Motor neuron (in vitro differentiated cells): ENCODE measurements around the gene NDUFS7. TPM values are rescaled to one million over a fixed set of nuclear protein-coding genes. Genes with fewer than 3 reads are reported as not detected.

Experiments used
- ATAC-seq, 8 experiments: fragments of 200-7000 bp; cut with Tn5 transposase; replicated peaks in 6 of 8; 2 replicates each; pipeline ENCODE4 v1.8.0; 2021; ENCODE audit warnings: mild to moderate bottlenecking in 8 of 8, moderate library complexity in 8 of 8
- H3K27ac ChIP-seq, 2 donors: fragments of 250-450 bp; sonication (Bioruptor Pico); 2 replicates each; pipeline ENCODE4 v1.9.0; 2021; ENCODE audit warnings: antibody characterized with exemption in 2 of 2, mild to moderate bottlenecking in 2 of 2, moderate library complexity in 1 of 2
- H3K4me1 ChIP-seq, 2 donors: fragments of 250-450 bp; sonication (Bioruptor Pico); replicated peaks in 1 of 2; 2 replicates each; pipeline ENCODE4 v1.6.1; 2021; ENCODE audit warnings: antibody characterized with exemption in 2 of 2, mild to moderate bottlenecking in 2 of 2, moderate library complexity in 1 of 2
- H3K4me3 ChIP-seq, 5 donors: fragments of 250-450 bp; sonication (Bioruptor Pico); 2 replicates each; pipeline ENCODE4 v1.9.0; 2021; ENCODE audit warnings: antibody characterized with exemption in 5 of 5, mild to moderate bottlenecking in 5 of 5, moderate library complexity in 4 of 5
- WGBS, 10 experiments: fragments of 450-650 bp; shearing (Covaris generic); methylation state at CpG; one replicate each; pipeline ENCODE4 v1.0.0; 2022; 5-methylcytosine and 5-hydroxymethylcytosine counted together
- in situ Hi-C, 9 experiments: fragments of 400-800 bp; cut with MboI; loops; one replicate each; pipeline ENCODE4 v1.15.0; 2021; ENCODE audit warnings: low sequenced_read_pairs in 9 of 9, low pct_unique_long_range_greater_than_20kb in 2 of 9; ENCODE audit not compliant: unreplicated experiment in 9 of 9
- total RNA-seq, 8 experiments: library from RNA; unstranded; fragments of 300-600 nt; gene quantifications; 2 replicates each; pipeline versions ENCODE4 v1.2.3 to v1.2.4, GENCODE V29; 2022

NDUFS7 gene
- total RNA-seq, 8 experiments from 2014 or later = 82.8 to 117 (median 89.1) TPM

DNA sequence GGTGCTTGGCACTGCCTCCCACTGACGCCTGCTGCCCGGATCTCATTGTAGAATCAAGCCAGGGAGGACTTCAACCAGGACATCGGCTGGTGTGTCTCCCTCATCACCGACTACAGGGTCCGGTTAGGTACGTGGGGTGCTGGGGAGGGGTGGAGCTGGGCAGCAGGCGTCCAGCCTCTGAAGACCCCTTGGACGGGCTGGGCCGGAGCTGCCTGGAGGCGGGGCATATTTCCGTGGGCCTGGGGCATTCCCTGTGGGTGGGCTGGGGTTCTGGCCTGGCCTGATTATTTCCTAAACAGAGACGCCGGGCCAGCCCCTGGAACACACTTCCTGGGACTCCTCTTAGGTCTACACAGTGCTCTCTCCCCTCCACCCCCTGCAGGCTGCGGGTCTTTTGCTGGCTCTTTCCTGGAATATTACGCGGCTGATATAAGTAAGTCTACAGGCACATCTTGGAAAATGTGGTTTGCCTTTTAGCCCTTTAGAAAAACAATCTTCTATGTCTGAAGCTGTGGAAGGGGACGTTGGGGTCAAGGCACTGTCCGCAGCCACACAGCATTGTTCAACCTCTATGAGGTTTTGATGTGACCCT, 14.4 kb upstream of the NDUFS7 start:
- no peak overlapping the region for H3K27ac ChIP-seq
- 85 to 100% (median 97%) methylated on average over 1 to 6 of the region's 18 CpGs; no CpG with 5 or more reads in 6 of the 10 experiments for WGBS, 10 experiments
- no peak for ATAC-seq
- in situ Hi-C loops = no loop called here
- no peak overlapping the region for H3K4me3 ChIP-seq
- H3K4me1 ChIP-seq = peaks cover 7 to 14% of the 10 kb centered on the region in 2 donors

DNA sequence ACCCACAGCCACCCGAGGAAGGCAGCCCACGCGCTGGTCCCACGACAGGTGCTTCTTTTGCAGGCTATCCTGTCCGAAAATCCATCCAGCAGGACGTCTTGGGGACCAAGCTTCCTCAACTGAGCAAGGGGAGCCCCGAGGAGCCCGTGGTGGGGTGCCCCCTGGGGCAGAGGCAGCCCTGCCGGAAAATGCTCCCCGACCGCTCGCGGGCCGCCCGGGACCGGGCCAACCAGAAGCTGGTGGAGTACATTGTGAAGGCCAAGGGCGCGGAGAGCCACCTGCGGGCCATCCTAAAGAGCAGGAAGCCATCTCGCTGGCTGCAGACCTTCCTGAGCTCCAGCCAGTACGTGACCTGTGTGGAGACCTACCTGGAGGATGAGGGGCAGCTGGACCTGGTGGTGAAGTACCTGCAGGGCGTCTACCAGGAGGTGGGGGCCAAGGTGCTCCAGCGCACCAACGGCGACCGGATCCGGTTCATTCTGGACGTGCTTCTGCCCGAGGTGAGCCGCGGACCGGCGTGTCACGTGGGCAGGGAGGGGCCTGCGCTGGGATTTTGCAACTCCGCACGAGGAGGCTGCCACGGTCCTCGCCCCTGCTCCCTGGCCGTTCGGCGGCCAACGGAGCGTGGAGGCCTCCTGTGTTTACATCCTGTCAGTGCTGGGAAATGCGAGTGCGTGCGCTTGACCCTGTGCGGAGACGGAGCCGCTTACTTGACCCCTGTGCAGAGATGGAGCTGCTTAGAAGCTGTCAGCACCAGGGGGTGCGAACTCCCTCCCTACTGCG, 12.9 kb upstream of the NDUFS7 start:
- peak in 2 of 8 experiments; percentile 15 to 19 for ATAC-seq
- Histone ChIP-seq H3K27ac (no peak overlapping the region), H3K4me3 (no peak overlapping the region), H3K4me1 (peaks cover 0 to 5% of the 10 kb centered on the region in 2 donors)
- in situ Hi-C loops = no loop called here
- WGBS, 10 experiments = 86 to 100% (median 96%) methylated on average over 1 to 8 of the region's 52 CpGs; no CpG with 5 or more reads in 5 of the 10 experiments

DNA sequence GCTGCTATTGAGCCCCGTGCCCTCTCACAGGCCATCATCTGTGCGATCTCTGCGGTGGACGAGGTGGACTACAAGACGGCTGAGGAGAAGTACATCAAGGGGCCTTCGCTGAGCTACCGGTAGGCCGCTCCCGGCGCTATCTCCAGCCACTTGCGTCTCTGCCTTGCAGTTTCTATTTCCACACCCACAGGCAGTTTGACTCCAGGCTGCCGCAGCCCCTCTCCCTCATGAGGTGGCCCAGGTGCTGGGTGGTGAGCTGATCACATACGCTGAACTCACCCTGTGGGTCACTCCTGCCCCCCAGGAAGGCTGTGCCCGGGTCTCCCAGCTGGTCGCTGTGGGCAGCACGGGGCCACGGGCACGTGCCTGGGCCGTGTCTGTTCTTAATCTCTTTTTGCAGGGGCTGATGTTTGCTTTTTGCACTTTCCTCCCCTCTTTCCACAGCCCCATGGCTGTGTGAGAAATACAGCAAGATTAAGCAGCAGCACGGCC, 10.6 kb upstream of the NDUFS7 start:
- peak in 1 of 8 experiments; percentile 10 for ATAC-seq
- in situ Hi-C loops = no loop called here

DNA sequence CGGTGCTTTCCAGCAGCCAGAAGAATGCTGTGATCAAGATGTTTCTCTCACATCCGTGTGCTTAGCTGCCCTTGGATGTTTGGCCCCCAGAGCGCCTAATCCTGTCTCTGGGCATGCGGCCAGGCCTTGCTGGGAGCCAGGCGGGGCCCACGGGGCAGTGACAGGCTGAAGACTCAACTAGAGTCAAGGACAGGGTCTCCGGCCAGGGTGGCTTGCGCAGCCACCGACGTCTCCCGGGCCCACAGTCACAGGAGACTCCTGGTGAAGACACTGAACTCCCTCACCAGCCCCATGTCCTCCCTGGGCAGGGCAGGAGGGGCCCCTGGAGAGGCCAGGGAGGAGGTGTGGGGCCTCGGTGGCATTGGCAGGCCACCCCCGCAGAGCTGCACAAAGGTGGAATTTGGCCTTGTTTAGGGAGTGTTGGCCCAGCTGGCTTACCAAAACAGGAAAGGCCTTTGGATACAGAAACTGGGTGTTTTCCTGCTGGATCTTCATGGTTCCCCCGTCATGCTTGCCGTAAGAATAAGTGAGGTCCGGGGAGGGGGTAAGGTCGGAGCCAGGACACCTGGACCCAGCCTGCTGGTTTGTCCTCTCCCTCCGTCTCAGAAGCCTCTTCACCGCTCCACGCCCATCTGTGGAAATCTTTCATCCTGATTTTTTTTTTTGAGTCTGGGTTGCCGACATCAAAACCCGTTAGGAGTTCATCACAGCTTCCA, 10.0 kb upstream of the NDUFS7 start:
- H3K4me3 ChIP-seq = no peak overlapping the region
- in situ Hi-C loops = no loop called here
- no peak overlapping the region for H3K27ac ChIP-seq
- WGBS, 10 experiments = 62 to 100% (median 96%) methylated on average over 1 to 10 of the region's 22 CpGs; no CpG with 5 or more reads in 4 of the 10 experiments
- H3K4me1 ChIP-seq = no peaks in the 10 kb centered on the region
- peak in 5 of 8 experiments; percentile 17 to 71 (median 19) for ATAC-seq

More for the DNA sequence above, 10.6 kb upstream of the NDUFS7 start:
- H3K4me1 ChIP-seq = no peaks in the 10 kb centered on the region
- no peak overlapping the region for H3K27ac ChIP-seq
- no peak overlapping the region for H3K4me3 ChIP-seq
- 87 to 95% (median 90%) methylated on average over 2 to 6 of the region's 20 CpGs; no CpG with 5 or more reads in 7 of the 10 experiments for WGBS, 10 experiments

DNA sequence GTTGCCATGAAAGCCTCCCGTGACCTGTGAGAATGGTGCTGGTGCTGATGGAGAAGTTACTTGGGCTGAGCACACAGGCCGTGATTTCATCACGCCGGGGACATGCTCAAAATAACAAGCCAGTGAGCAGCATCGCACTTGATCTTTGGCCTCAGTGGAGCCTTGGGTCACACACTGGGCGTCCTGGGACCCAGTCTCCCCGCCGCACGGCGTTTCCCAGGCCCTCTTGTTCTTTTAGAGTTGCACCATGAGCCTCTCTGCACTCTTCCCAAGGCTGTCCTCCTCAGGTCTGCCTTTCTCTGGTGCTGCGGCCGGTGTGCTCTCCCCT, 9.5 kb upstream of the NDUFS7 start:
- Histone ChIP-seq H3K4me1 (no peaks in the 10 kb centered on the region), H3K27ac (no peak overlapping the region), H3K4me3 (no peak overlapping the region)
- ATAC-seq = no peak
- 83 to 100% (median 95%) methylated on average over 2 to 8 of the region's 12 CpGs; no CpG with 5 or more reads in 5 of the 10 experiments for WGBS, 10 experiments
- in situ Hi-C loops = no loop called here

DNA sequence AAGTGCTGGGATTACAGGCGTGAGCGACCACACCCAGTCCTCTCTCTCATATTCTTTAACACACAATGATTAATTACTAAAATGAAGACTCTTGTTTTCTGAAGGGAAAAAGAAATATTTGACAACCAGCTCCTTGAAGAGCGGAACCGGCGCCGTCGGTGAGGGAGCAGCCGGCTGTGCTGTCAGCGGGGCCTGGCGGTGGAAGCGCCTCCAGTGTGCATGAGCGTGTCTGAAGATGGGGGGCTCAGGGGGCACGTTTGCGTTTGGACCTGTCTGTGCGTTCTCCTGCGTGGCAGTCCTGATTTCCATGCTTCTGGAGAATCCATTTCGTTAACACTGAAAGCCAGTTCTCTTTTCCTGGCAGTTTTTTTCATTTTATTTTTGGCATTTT, 7.3 kb upstream of the NDUFS7 start:
- Histone ChIP-seq H3K27ac (no peak overlapping the region), H3K4me3 (no peak overlapping the region), H3K4me1 (peaks cover 3 to 4% of the 10 kb centered on the region in 2 donors)
- in situ Hi-C loops = no loop called here
- ATAC-seq = no peak
- 79 to 100% (median 90%) methylated on average over 2 to 16 of the region's 17 CpGs; no CpG with 5 or more reads in 1 of the 10 experiments for WGBS, 10 experiments

DNA sequence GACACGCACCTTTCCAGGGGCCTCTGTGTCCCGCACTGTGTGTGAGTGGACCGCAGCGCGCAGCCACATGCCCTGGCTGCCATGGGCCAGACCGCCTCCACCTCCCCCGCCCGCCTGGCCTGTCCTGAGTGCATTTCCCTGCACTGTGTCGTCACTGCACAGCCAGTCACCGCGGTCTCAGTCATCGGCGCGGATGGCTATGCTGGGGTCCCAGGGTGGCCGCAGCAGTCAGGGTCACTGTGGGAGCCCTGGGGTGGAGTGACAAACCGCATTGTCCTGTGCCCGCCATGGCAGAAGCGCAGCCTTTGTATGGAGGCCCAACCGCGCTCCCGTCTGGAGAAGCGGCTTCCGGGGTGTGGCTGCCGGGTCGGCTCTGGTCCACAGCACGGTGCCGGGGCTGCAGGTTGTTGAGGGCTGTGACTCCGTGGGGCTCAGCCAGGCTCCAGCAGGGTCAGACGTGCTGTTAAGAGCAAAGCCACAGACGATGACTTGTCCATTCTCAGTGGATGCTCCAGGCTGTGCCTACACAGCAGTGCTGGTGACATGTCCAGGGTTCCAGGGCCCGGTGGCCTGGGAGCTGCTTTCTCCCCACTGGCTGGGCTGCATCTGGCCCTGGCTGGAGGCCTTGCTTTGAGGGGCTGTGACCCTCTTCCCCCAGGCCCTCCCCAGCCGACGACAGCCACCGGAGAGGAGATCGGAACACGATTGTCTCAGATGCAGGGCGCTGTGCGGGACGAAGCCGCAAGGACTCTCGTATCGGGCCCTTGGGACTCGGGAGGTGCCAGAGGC, 6.3 kb upstream of the NDUFS7 start:
- ATAC-seq = no peak
- 92 to 100% (median 96%) methylated on average over 2 to 6 of the region's 43 CpGs; no CpG with 5 or more reads in 5 of the 10 experiments for WGBS, 10 experiments
- in situ Hi-C loops = no loop called here
- H3K4me3 ChIP-seq = no peak overlapping the region
- H3K27ac ChIP-seq = peak overlapping the region in 1 of 2 donors; percentile 56
- H3K4me1 ChIP-seq = peaks cover 6 to 10% of the 10 kb centered on the region in 2 donors

DNA sequence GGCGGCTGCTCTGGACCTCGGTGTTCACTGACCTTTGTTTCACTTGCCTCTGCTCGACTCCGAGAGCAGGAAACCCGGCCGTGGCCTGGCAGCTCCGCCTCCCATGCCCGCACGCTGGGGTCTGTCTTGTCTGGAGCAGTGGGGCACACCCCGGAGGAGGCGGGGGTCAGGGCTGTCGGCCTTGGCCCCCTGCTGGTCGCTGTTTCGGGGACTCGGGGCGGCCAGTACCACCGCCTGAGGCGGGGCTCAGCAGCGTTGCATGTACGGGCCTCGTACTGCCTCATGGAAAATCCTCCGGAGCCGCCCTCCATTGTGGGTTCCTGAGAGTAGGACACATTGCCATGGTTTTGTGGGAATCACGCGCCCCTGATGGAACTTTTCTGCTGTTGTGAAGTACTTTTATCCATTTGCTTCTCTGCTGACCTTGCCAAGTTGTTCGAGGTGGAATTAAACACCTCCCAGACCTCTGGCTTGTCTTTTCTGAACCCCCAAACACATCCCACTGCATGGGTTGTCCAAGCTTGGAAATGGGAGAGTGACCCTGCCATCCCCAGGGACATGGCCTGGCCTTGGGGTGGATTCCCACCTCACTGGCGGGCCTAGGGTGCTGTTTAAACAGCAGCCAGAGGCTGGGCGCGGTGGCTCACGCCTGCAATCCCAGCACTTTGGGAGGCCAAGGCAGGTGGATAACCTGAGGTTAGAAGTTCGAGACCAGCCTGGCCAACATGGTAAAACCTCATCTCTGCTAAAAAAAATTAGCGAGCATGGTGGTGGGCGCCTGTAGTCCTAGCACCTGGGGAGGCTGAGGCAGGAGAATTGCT, 5.5 kb upstream of the NDUFS7 start:
- no peak for ATAC-seq
- WGBS, 10 experiments = 67 to 100% (median 100%) methylated on average over 1 to 18 of the region's 33 CpGs; no CpG with 5 or more reads in 5 of the 10 experiments
- Histone ChIP-seq H3K4me3 (no peak overlapping the region), H3K4me1 (peaks cover 6 to 10% of the 10 kb centered on the region in 2 donors), H3K27ac (no peak overlapping the region)
- in situ Hi-C loops = no loop called here

DNA sequence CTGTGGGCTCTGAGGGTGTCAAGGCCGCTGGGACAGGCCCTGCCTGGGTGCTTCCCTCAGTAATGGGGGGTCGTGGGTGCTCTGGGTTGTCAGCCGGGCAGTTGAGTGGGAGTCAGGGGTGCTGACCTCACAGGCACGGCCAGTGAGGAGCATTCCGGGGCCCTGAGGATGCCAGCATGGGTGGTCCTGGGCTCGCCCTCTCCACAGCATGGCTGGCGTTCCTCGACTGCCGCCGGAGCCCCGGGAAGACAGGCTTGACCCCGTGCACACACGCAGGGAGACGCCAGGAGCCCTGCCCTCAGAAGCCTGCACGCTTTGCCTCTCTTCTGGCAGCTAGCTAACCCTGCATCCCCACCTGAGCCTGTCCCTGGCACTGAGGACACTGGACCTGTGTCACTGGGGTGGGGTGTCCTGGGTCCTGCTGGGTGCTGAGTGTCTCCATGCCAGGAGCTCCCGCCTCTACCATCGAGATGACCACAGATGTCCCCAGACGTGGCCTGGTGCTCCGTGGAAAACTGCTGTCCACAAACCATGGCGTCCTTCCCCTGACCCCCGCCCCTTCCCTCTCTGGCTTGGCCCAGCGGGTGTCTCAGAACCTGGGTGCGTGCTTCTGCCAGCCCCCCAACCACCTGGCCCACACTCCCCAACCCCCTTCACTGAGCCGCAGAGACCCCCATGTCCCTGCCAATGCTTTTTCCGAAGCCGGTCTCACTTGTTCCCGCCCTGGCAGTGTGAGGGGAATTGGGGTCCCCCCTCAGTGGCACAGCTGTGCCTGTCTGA, 4.4 kb upstream of the NDUFS7 start:
- Histone ChIP-seq H3K27ac (no peak overlapping the region), H3K4me3 (no peak overlapping the region), H3K4me1 (peaks cover 6 to 10% of the 10 kb centered on the region in 2 donors)
- WGBS, 10 experiments = no CpG with 5 or more reads among the region's 27 CpGs
- no peak for ATAC-seq
- in situ Hi-C loops = no loop called here

DNA sequence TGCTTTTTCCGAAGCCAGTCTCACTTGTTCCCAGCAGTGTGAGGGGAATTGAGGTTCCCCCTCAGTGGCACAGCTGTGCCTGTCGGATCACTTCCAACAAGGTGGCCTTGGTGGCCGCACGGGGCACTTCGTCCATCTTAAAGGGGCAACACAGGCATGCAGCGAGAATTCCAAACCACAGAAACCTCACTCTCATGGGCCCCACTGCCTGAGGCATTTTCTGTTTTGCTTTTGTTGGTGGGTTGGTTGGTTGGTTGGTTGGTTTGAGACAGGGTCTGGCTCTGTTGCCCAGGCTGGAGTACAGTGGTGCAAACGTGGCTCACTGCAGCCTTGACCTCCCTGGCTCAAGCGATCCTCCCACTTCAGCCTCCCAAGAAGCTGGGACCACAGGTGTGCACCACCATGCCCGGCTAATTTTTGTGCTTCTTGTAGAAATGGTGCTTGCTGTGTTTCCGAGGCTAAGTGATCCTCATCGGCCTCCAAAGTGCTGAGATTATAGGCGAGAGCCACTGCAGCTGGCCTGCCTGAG, 3.7 kb upstream of the NDUFS7 start:
- in situ Hi-C loops = no loop called here
- peaks cover 11 to 14% of the 10 kb centered on the region in 2 donors for H3K4me1 ChIP-seq
- no peak for ATAC-seq
- no peak overlapping the region for H3K27ac ChIP-seq
- 87 to 100% methylated on average over 1 to 3 of the region's 12 CpGs; no CpG with 5 or more reads in 8 of the 10 experiments for WGBS, 10 experiments
- H3K4me3 ChIP-seq = no peak overlapping the region

DNA sequence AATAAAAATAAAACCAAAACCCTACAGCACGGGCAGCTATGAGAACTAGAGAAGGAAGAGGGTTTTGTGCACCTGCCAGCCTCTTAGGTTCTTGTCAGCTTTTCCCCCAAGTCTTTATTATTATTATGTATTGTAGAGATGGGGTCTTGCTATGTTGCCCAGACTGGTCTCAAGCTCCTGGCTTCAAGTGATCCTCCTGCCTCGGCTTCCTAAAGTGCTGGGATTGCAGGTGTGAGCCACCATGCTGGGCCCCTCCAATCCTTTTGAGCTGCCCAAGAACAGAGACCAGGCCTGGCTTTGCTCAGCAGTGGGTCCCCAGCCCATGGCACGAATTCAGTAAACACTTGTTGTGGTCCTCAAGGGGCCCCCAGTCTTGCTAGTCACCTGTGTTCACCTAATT, 1.5 kb upstream of the NDUFS7 start:
- no peak overlapping the region for H3K4me3 ChIP-seq
- 70 to 100% (median 93%) methylated on average over 1 to 3 of the region's 3 CpGs; no CpG with 5 or more reads in 3 of the 10 experiments for WGBS, 10 experiments
- no peak overlapping the region for H3K27ac ChIP-seq
- in situ Hi-C loops = no loop called here
- ATAC-seq = no peak
- peaks cover 13 to 14% of the 10 kb centered on the region in 2 donors for H3K4me1 ChIP-seq
